Naive thymus-derived CD4-positive, alpha-beta T cell (primary cell): ENCODE results near the gene CD244. TPM values are rescaled to one million over a fixed set of nuclear protein-coding genes. Genes with fewer than 3 reads are reported as not detected.
A peak's percentile ranks its signal among the peaks of the same experiment; 100 is the strongest.

Experiments
- ATAC-seq: fragments of 150-1000 bp; cut with Tn5 transposase; 2 replicates; pipeline ENCODE4 v1.10.0; 2021; ENCODE audit warnings: mild to moderate bottlenecking, moderate library complexity
- CTCF ChIA-PET: fragments of 350-600 bp; sonication (Branson Sonifier 250); formaldehyde crosslinking; loops from one replicate; lab custom pipeline; 2021; ENCODE audit warnings: antibody characterized with exemption; lab: Charles Lee
- POLR2A ChIA-PET: fragments of 350-600 bp; sonication (Branson Sonifier 250); formaldehyde crosslinking; loops from one replicate; lab custom pipeline; 2021; ENCODE audit warnings: antibody characterized with exemption, inconsistent platforms; lab: Charles Lee
- DNase-seq, 9 donors: peaks; one replicate each; pipeline versions ENCODE4 v3.0.0 to v3.0.0-alpha.2; 2020 to 2022; ENCODE audit warnings: mixed read lengths in 1 of 9
- H3K27ac ChIP-seq: one replicate; pipeline ENCODE4 v1.7.0; 2013; ENCODE audit warnings: mild to moderate bottlenecking, low read depth, low read length, moderate library complexity
- H3K27me3 ChIP-seq, 2 donors: one replicate each; pipeline ENCODE4 v1.7.0; 2013; ENCODE audit warnings: low read length in 2 of 2, mild to moderate bottlenecking in 2 of 2, moderate library complexity in 2 of 2; ENCODE audit not compliant: control insufficient read depth in 2 of 2, insufficient read depth in 2 of 2
- H3K36me3 ChIP-seq, 3 experiments: 1 replicate in 2 of 3; 2 replicates in 1 of 3; pipeline ENCODE4 v1.7.0; 2013; ENCODE audit warnings: low read length in 3 of 3, mild to moderate bottlenecking in 3 of 3, moderate library complexity in 1 of 3; ENCODE audit not compliant: insufficient read depth in 3 of 3, control insufficient read depth in 2 of 3
- H3K4me1 ChIP-seq, 2 donors: one replicate each; pipeline ENCODE4 v1.7.0; 2013; ENCODE audit warnings: low read length in 2 of 2, mild to moderate bottlenecking in 2 of 2, moderate library complexity in 1 of 2; ENCODE audit not compliant: control insufficient read depth in 2 of 2, insufficient read depth in 2 of 2
- H3K4me3 ChIP-seq: 2 replicates; pipeline ENCODE4 v1.7.0; 2013; ENCODE audit warnings: mild to moderate bottlenecking, low read length
- H3K9me3 ChIP-seq, 3 experiments: 1 replicate in 2 of 3; 2 replicates in 1 of 3; pipeline ENCODE4 v1.7.0; 2013; ENCODE audit warnings: low read length in 3 of 3; ENCODE audit not compliant: control insufficient read depth in 2 of 3
- H3K27ac Mint-ChIP-seq, 9 donors: one replicate each; pipeline ENCODE4 v1.8.0; 2020 to 2022; ENCODE audit warnings: mixed read lengths in 9 of 9, mild to moderate bottlenecking in 8 of 9, moderate library complexity in 5 of 9, inconsistent platforms in 2 of 9
- H3K27me3 Mint-ChIP-seq, 5 donors: one replicate each; pipeline ENCODE4 v1.8.0; 2021 to 2022; ENCODE audit warnings: mixed read lengths in 5 of 5, mild to moderate bottlenecking in 1 of 5
- H3K36me3 Mint-ChIP-seq, 5 donors: one replicate each; pipeline ENCODE4 v1.8.0; 2020 to 2022; ENCODE audit warnings: mixed read lengths in 5 of 5, mild to moderate bottlenecking in 3 of 5, inconsistent platforms in 1 of 5
- H3K4me1 Mint-ChIP-seq, 7 donors: one replicate each; pipeline ENCODE4 v1.8.0; 2020 to 2022; ENCODE audit warnings: mixed read lengths in 7 of 7, mild to moderate bottlenecking in 3 of 7, inconsistent platforms in 1 of 7
- H3K4me3 Mint-ChIP-seq, 10 donors: one replicate each; pipeline ENCODE4 v1.8.0; 2020 to 2022; ENCODE audit warnings: mild to moderate bottlenecking in 10 of 10, mixed read lengths in 10 of 10, moderate library complexity in 6 of 10, inconsistent platforms in 2 of 10
- H3K9me3 Mint-ChIP-seq, 11 donors: one replicate each; pipeline ENCODE4 v1.8.0; 2020 to 2022; ENCODE audit warnings: mixed read lengths in 11 of 11, mild to moderate bottlenecking in 4 of 11, inconsistent platforms in 1 of 11, moderate library complexity in 1 of 11
- intact Hi-C, 2 donors: fragments of 100-400 bp; cut with micrococcal nuclease; formaldehyde crosslinking; loops; one replicate each; pipeline ENCODE4 v1.15.1; 2023
- polyA plus RNA-seq, 2 donors: library from polyadenylated mRNA; unstranded; fragments of 300-500 nt; fragmentation: Illumina TruSeq; gene quantifications; one replicate each; pipeline ENCODE4 v1.2.3, GENCODE V29; 2021
- total RNA-seq, 6 experiments: library from RNA in 5 of 6; stranded (reverse) in 5 of 6; gene quantifications; 1 replicate in 5 of 6; 2 replicates in 1 of 6; pipeline ENCODE4 v1.2.3 and lab custom pipeline; 2021 to 2026

The CD244 gene
- total and polyA plus RNA-seq, 7 experiments from 2014 or later = 0.27 to 33.6 (median 3.9) TPM

- ChIA-PET POLR2A (interaction anchor here (0.6 kb wide), 1 partner anchor 13 kb away, joined by 3 read pairs; no protein-coding TSS in a partner anchor), CTCF (interaction anchor here (0.6 to 1.4 kb wide), 3 partner anchors 21 to 630 kb away, joined by 3 to 4 read pairs (median 4); no protein-coding TSS in a partner anchor)
- no peak for ATAC-seq
- Mint-ChIP-seq H3K36me3 (peaks cover 0 to 4% (median 0%) of the 10 kb centered on the region in 5 donors), H3K9me3 (peaks cover 0 to 3% (median 0%) of the 10 kb centered on the region in 11 donors), H3K27me3 (peaks cover 0 to 7% (median 0%) of the 10 kb centered on the region in 5 donors), H3K4me3 (no peak overlapping the region), H3K4me1 (peaks cover 6 to 34% (median 20%) of the 10 kb centered on the region in 7 donors), H3K27ac (no peak overlapping the region)
- DNase-seq = no peak
- no peaks in the 10 kb centered on the region for H3K9me3 ChIP-seq
- H3K27me3 ChIP-seq = no peaks in the 10 kb centered on the region
- no peaks in the 10 kb centered on the region for H3K36me3 ChIP-seq
- no peak overlapping the region for H3K27ac ChIP-seq
- no peak overlapping the region for H3K4me3 ChIP-seq
- H3K4me1 ChIP-seq = peaks cover 12 to 30% of the 10 kb centered on the region in 2 donors
- intact Hi-C loops = no loop called here
These were observed 4.6 kb downstream of the CD244 start for GRCh38 chr1:160858097-160858496.

GRCh38 chr1:160855181-160855981 lies 7.3 kb downstream of the CD244 start:
- H3K36me3 ChIP-seq = no peaks in the 10 kb centered on the region
- DNase-seq = no peak
- H3K4me1 Mint-ChIP-seq = peaks cover 0 to 17% (median 10%) of the 10 kb centered on the region in 7 donors
- H3K27ac Mint-ChIP-seq = no peak overlapping the region
- peaks cover 0 to 5% (median 0%) of the 10 kb centered on the region in 5 donors for H3K27me3 Mint-ChIP-seq
- H3K4me3 Mint-ChIP-seq = no peak overlapping the region
- intact Hi-C loops = loop anchor here in 1 of 2 donors (2.0 kb wide), 1 partner anchor 21 kb away; no protein-coding TSS in a partner anchor
- CTCF ChIA-PET = interaction anchor here (0.8 kb wide), 1 partner anchor 22 kb away, joined by 4 read pairs; no protein-coding TSS in a partner anchor
- ATAC-seq = peak; percentile 51
- H3K36me3 Mint-ChIP-seq = peaks cover 0 to 4% (median 0%) of the 10 kb centered on the region in 5 donors
- H3K27me3 ChIP-seq = no peaks in the 10 kb centered on the region
- H3K4me1 ChIP-seq = peaks cover 12 to 28% of the 10 kb centered on the region in 2 donors
- no peak overlapping the region for H3K27ac ChIP-seq
- no peaks in the 10 kb centered on the region for H3K9me3 ChIP-seq
- POLR2A ChIA-PET = interaction anchor here (1.2 to 1.7 kb wide), 3 partner anchors 10 to 24 kb away, joined by 3 to 9 read pairs (median 3); no protein-coding TSS in a partner anchor
- H3K4me3 ChIP-seq = peak overlapping the region; percentile 4
- peaks cover 0 to 2% (median 0%) of the 10 kb centered on the region in 11 donors for H3K9me3 Mint-ChIP-seq

- Histone ChIP-seq H3K27ac (no peak overlapping the region), H3K9me3 (no peaks in the 10 kb centered on the region), H3K4me3 (no peak overlapping the region), H3K4me1 (peaks cover 12 to 28% of the 10 kb centered on the region in 2 donors), H3K36me3 (no peaks in the 10 kb centered on the region), H3K27me3 (no peaks in the 10 kb centered on the region)
- H3K4me1 Mint-ChIP-seq = peaks cover 0 to 15% (median 6%) of the 10 kb centered on the region in 7 donors
- DNase-seq = no peak
- no peak for ATAC-seq
- CTCF ChIA-PET = no interaction called here
- peaks cover 0 to 2% (median 0%) of the 10 kb centered on the region in 5 donors for H3K36me3 Mint-ChIP-seq
- peaks cover 0 to 10% (median 0%) of the 10 kb centered on the region in 5 donors for H3K27me3 Mint-ChIP-seq
- peaks cover 0 to 2% (median 0%) of the 10 kb centered on the region in 11 donors for H3K9me3 Mint-ChIP-seq
- intact Hi-C loops = loop anchor here in 1 of 2 donors (2.0 kb wide), 1 partner anchor 23 kb away; no protein-coding TSS in a partner anchor
- peak overlapping the region in 1 of 9 donors; percentile 67 for H3K27ac Mint-ChIP-seq
- H3K4me3 Mint-ChIP-seq = peak overlapping the region in 1 of 10 donors; percentile 45
- POLR2A ChIA-PET = no interaction called here
These were observed 8.9 kb downstream of the CD244 start for GRCh38 chr1:160853754-160854153.

GRCh38 chr1:160853014-160853413 lies 9.7 kb downstream of the CD244 start:
- CTCF ChIA-PET = interaction anchor here (0.7 kb wide), 1 partner anchor 1139 kb away, joined by 3 read pairs; no protein-coding TSS in a partner anchor
- no peak for ATAC-seq
- Histone ChIP-seq H3K4me1 (peaks cover 12 to 28% of the 10 kb centered on the region in 2 donors), H3K27me3 (no peaks in the 10 kb centered on the region), H3K9me3 (no peaks in the 10 kb centered on the region), H3K4me3 (no peak overlapping the region), H3K27ac (no peak overlapping the region), H3K36me3 (no peaks in the 10 kb centered on the region)
- peaks cover 0 to 14% (median 6%) of the 10 kb centered on the region in 7 donors for H3K4me1 Mint-ChIP-seq
- intact Hi-C loops = no loop called here
- H3K27me3 Mint-ChIP-seq = peaks cover 0 to 17% (median 0%) of the 10 kb centered on the region in 5 donors
- H3K4me3 Mint-ChIP-seq = no peak overlapping the region
- POLR2A ChIA-PET = interaction anchor here (0.7 to 0.8 kb wide), 2 partner anchors 55 to 117 kb away, joined by 3 read pairs; no protein-coding TSS in a partner anchor
- no peak for DNase-seq
- H3K36me3 Mint-ChIP-seq = no peaks in the 10 kb centered on the region
- H3K27ac Mint-ChIP-seq = no peak overlapping the region
- peaks cover 0 to 3% (median 0%) of the 10 kb centered on the region in 11 donors for H3K9me3 Mint-ChIP-seq

GRCh38 chr1:160850993-160851392 lies 11.7 kb downstream of the CD244 start:
- intact Hi-C loops = no loop called here
- Mint-ChIP-seq H3K27ac (no peak overlapping the region), H3K9me3 (peaks cover 0 to 5% (median 0%) of the 10 kb centered on the region in 11 donors), H3K36me3 (peaks cover 0 to 2% (median 0%) of the 10 kb centered on the region in 5 donors), H3K4me1 (peaks cover 0 to 18% (median 6%) of the 10 kb centered on the region in 7 donors), H3K4me3 (no peak overlapping the region), H3K27me3 (peaks cover 0 to 28% (median 0%) of the 10 kb centered on the region in 5 donors)
- no peaks in the 10 kb centered on the region for H3K9me3 ChIP-seq
- no peaks in the 10 kb centered on the region for H3K27me3 ChIP-seq
- no peak overlapping the region for H3K4me3 ChIP-seq
- DNase-seq = no peak
- ATAC-seq = no peak
- no peak overlapping the region for H3K27ac ChIP-seq
- ChIA-PET CTCF (no interaction called here), POLR2A (no interaction called here)
- H3K36me3 ChIP-seq = no peaks in the 10 kb centered on the region
- H3K4me1 ChIP-seq = peaks cover 12 to 19% of the 10 kb centered on the region in 2 donors

GRCh38 chr1:160850541-160850940 lies 12.1 kb downstream of the CD244 start:
- H3K9me3 Mint-ChIP-seq = peaks cover 0 to 5% (median 0%) of the 10 kb centered on the region in 11 donors
- DNase-seq (no peak), ATAC-seq (peak; percentile 37)
- Histone ChIP-seq H3K4me3 (no peak overlapping the region), H3K4me1 (peaks cover 8 to 14% of the 10 kb centered on the region in 2 donors), H3K36me3 (no peaks in the 10 kb centered on the region), H3K27me3 (no peaks in the 10 kb centered on the region), H3K27ac (no peak overlapping the region), H3K9me3 (no peaks in the 10 kb centered on the region)
- no peak overlapping the region for H3K27ac Mint-ChIP-seq
- peaks cover 0 to 2% (median 0%) of the 10 kb centered on the region in 5 donors for H3K36me3 Mint-ChIP-seq
- no peak overlapping the region for H3K4me3 Mint-ChIP-seq
- ChIA-PET CTCF (interaction anchor here (0.6 kb wide), 1 partner anchor 140 kb away, joined by 3 read pairs; no protein-coding TSS in a partner anchor), POLR2A (interaction anchor here (0.5 to 1.1 kb wide), 3 partner anchors 11 to 234 kb away, joined by 3 to 4 read pairs (median 4); no protein-coding TSS in a partner anchor)
- intact Hi-C loops = no loop called here
- peaks cover 0 to 21% (median 6%) of the 10 kb centered on the region in 7 donors for H3K4me1 Mint-ChIP-seq
- H3K27me3 Mint-ChIP-seq = peaks cover 0 to 31% (median 0%) of the 10 kb centered on the region in 5 donors
